NCI-H345 treated with DMSO at 0.1 percent for 48 hours (cell line): ENCODE measurements around the gene KDM1A.
A peak's percentile ranks its signal among the peaks of the same experiment; 100 is the strongest.

Experiments used
- DNase-seq: peaks from one replicate; lab custom pipeline; 2025; ENCODE audit not compliant: unreplicated experiment; lab: John Stamatoyannopoulos, UW

Gene KDM1A

GRCh38 chr1:23066075-23066474 lies 46.8 kb downstream of the KDM1A start:
- no peak for DNase-seq

- no peak for DNase-seq
Observed at GRCh38 chr1:23069149-23069548, 49.9 kb downstream of the KDM1A start.

DNA sequence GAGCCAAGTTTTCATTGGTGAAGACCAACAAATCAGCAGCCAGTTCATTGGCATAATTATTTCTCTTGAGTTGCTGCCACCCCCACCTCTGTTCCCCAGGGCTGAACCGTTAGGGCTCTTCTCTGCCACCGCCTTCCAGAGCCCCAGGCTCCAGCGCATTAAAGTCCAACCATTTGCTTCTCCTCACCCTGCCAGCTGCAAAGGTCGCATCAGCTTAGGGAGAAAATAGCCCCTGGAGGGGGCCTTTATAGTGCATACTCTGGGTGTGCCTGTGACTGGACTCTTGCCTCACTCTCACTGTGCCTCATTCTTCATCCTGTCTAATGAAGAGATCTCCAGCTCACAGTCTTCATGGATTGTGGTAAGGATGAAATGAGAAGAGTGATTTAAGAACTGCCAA lies 50.4 kb downstream of the KDM1A start:
- no peak for DNase-seq

DNA sequence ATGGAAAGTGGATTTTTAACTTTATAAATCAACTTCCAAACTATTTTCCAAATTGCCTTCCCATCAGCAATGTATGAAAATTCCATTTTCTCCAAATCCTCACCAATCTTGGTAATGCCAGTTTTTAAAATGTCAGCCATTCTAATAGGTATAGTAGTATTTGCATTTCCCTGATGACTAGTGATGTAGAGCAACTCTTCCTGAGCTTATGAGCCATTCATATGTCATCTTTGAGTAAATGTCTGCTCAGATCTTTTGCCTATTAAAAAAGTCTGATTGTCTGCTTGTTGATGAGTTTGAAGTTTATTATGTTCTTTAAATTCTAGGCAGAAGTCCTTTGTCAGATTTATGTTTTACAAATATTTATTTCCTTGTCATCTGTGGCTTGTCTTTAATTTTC lies 54.7 kb downstream of the KDM1A start:
- no peak for DNase-seq

DNA sequence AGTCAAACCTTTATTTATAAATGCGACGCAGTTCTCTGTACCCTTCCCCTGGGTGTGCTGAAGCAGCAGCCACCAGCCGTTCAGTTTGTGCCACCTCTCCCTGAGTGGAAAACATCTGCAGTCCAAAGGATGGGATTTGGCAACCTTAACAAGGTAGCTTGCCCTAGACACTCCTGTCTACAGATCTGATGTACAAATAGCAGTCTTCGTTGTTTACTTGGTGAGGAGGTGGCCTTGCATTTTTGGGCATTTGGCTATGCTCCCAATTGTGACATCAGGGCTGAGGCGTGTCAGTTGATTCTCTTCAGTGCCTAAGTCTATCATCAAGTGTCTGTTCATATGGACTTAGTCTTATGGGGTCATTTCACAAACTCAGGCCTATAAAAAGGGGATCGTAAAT lies 59.8 kb downstream of the KDM1A start:
- DNase-seq, result no peak

- DNase-seq, result no peak
Observed at GRCh38 chr1:23080885-23081284, 61.6 kb downstream of the KDM1A start.

GRCh38 chr1:23081376-23081775 lies 62.1 kb downstream of the KDM1A start:
- DNase-seq, result no peak

DNA sequence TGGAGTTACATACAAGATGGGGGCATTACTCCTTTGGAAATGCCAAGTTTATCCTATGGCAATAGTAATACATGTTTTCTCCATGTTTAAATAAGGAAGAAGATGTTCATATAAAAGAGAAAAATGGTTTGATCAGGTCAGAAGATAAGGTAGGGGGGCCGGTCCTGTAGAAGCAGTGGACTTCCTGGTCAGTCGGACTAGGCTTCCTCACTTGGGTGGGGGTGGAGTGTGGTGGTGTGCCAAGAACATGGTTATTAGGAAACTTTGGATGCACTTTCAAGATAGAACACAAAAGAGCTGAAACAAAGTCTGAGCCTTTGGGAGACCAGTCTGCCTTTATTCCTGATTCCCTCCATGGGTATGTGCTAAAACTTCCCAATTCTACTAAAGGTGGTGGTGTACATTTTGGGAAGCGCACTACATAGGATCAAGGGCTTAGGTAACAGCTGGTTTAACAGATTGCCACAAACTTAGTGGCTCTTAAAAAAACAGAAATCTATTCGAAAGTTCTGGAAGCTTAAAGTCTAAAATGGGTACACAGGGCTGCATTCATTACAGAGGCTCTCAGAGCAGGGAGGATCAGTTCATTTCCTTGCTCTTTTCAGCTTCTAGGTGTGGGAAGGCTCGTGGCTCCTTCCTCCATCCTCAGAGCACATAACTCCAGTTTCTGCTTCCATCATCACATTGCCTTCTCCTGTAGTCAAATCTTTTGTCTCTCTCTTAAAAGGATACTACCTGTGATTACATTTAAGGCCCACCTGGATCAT lies 64.6 kb downstream of the KDM1A start:
- no peak for DNase-seq

DNA sequence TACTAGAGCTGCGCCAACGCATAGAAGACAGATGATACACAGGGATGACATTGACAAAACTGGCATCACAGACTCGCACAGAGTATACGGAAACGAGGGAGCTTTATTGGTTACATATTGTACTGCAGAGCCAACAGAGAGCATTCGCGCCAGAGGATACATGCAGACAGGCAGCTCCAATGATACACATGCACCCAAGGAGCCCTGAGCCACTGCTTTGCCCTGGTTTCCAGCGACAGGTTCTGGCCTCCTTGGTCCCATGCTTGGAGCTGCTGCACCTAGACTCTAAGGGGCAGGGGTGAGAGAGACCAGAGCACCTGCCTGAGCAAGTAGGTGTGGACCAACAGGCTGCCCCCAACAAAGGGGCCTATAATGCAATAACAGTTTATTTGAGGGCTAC lies 65.6 kb downstream of the KDM1A start:
- no peak for DNase-seq

- no peak for DNase-seq
Observed at GRCh38 chr1:23085696-23086095, 66.4 kb downstream of the KDM1A start.

GRCh38 chr1:23088027-23088426 lies 68.8 kb downstream of the KDM1A start:
- DNase-seq, result no peak

GRCh38 chr1:23090056-23090455 lies 70.8 kb downstream of the KDM1A start:
- no peak for DNase-seq

- no peak for DNase-seq
Observed at GRCh38 chr1:23091545-23091944, 72.3 kb downstream of the KDM1A start.

GRCh38 chr1:23092447-23092846 lies 73.2 kb downstream of the KDM1A start:
- DNase-seq, result no peak

- DNase-seq, result no peak
Observed at GRCh38 chr1:23097316-23097715, 78.0 kb downstream of the KDM1A start.

GRCh38 chr1:23098463-23099170 lies 79.3 kb downstream of the KDM1A start:
- peak; percentile 41 for DNase-seq

- no peak for DNase-seq
Observed at GRCh38 chr1:23099171-23099536, 79.9 kb downstream of the KDM1A start.

DNA sequence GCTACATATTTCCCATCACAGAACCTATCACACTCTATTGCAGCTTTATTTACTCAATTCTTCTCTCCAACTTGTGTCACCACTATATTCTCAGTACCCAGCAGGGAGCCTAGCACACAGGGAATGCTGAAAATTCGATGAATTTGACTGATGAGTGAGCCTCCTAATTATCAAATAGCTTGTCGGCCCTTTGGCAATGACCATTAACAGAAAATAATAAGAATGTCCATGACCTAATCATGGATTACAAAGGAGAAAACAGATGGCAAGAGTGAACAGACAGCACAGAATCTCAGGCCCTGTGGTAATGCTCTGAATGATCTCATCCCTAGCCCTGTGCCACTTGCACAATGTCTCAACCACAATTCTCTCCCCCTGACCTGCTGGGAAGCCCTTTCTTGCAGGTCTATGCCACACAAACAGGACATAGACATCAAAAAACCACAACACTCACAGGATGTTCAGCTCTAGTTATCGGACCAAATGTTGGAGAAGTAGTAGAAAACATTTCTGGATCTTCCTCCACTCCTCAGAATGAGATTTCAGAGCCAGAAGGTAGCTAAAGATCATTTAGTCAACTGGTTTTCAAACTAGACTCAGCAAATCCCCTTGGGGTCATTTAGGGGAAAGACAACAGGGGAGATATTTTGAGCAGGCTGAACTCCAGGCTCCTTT lies 80.9 kb downstream of the KDM1A start:
- DNase-seq, result no peak

- no peak for DNase-seq
Observed at GRCh38 chr1:23101101-23101827, 82.0 kb downstream of the KDM1A start.

DNA sequence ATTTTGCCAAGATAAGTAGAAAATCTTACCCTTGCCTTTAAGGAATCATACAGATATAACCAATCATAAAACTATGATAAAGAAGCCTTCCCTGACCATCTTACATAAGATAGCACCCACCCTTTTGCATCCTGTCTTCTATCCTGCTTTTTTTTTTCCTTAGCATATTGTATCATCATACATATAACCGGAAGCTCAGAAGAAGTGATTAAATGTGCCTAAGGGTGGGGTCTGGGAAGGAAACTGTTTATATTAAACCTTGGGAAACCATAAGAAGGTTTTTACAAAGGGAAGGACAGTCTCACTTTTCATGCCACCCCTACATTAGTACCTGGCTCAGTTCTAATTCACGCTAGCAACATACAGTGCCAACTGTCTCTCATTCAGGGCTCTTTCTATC lies 82.6 kb downstream of the KDM1A start:
- no peak for DNase-seq

DNA sequence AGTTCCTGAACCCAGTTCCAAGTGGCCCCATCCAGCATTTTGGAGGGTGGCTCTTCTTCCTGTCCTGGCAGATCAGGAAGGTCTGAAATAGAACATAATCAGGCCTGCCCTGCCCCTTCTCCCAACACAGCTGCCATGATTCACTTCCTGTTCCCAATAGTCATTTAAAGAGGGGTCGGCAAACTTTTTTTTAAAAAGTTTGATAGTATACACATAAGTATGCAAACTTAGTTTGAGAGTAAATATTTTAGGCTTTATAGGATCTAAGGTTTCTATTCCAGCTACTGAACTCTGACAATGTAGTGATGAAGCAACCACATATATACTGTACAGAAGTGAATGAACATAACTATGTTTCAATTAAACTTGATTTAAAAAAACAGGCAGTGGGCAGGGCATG lies 83.0 kb downstream of the KDM1A start:
- no peak for DNase-seq
